Lower leg skin (tissue), 3 donors: ENCODE measurements around the gene ZNF90.

Experiments used
- CTCF ChIP-seq, 3 donors: fragments of 450-650 bp; IDR thresholded peaks; one replicate each; pipeline ENCODE4 v1.5.1; 2016; ENCODE audit warnings: antibody characterized with exemption in 3 of 3, mild to moderate bottlenecking in 3 of 3, moderate library complexity in 2 of 3
- POLR2A ChIP-seq, 2 donors: fragments of 450-650 bp; IDR thresholded peaks; one replicate each; pipeline ENCODE4 v1.6.1; 2016 to 2017; ENCODE audit warnings: antibody characterized with exemption in 2 of 2, mild to moderate bottlenecking in 1 of 2, moderate library complexity in 1 of 2

- TF ChIP-seq CTCF (IDR thresholded peaks at IDR 0.05): no peak
- TF ChIP-seq POLR2A (IDR thresholded peaks at IDR 0.05): no peak
Observed at GRCh38 chr19:20107301-20107700, 29.5 kb downstream of the ZNF90 start.
